A673 (cell line): Measurements from ENCODE around the gene TNFRSF4. TPM values are rescaled to one million over a fixed set of nuclear protein-coding genes. Genes with fewer than 3 reads are reported as not detected.
A peak's percentile ranks its signal among the peaks of the same experiment; 100 is the strongest.

Experiments
- BruUV-seq: library from RNA; stranded (reverse); fragments of 400-500 nt; replicated peaks from 2 replicates; lab custom pipeline; 2021; lab: Mats Ljungman, UMichigan
- CTCF ChIA-PET: fragments of 300-600 bp; sonication (Branson Sonifier 250); formaldehyde crosslinking; loops from one replicate; lab custom pipeline; 2022; ENCODE audit warnings: antibody characterized with exemption; lab: Charles Lee
- POLR2A ChIA-PET: fragments of 300-600 bp; sonication (Branson Sonifier 250); formaldehyde crosslinking; loops from one replicate; lab custom pipeline; 2022; ENCODE audit warnings: antibody characterized with exemption; ENCODE audit not compliant: low non-redundant PET; lab: Charles Lee
- DNase-seq: peaks from one replicate; pipeline ENCODE4 v3.0.0-alpha.2; 2015; ENCODE audit warnings: low spot score
- H3K27ac ChIP-seq: fragments of 200-600 bp; sonication (generic); 2 replicates; pipeline ENCODE4 v1.5.1; 2016; ENCODE audit warnings: mixed run types, low read depth, mild to moderate bottlenecking, mixed read lengths, antibody characterized with exemption, low read length; ENCODE audit not compliant: poor library complexity, severe bottlenecking
- H3K27me3 ChIP-seq: fragments of 200-600 bp; sonication (generic); replicated peaks from 2 replicates; pipeline ENCODE4 v1.6.1; 2017; ENCODE audit warnings: mixed run types, low read depth, mild to moderate bottlenecking, mixed read lengths, antibody characterized with exemption, low read length; ENCODE audit not compliant: insufficient read depth, poor library complexity
- H3K36me3 ChIP-seq: fragments of 200-600 bp; sonication (generic); 2 replicates; pipeline ENCODE4 v1.6.1; 2016; ENCODE audit warnings: mixed run types, mild to moderate bottlenecking, mixed read lengths, antibody characterized with exemption, low read length; ENCODE audit not compliant: insufficient read depth, poor library complexity, severe bottlenecking
- H3K4me1 ChIP-seq: fragments of 200-600 bp; sonication (generic); 2 replicates; pipeline ENCODE4 v1.6.1; 2017; ENCODE audit warnings: mixed run types, mild to moderate bottlenecking, mixed read lengths, antibody characterized with exemption, low read length; ENCODE audit not compliant: insufficient read depth, poor library complexity, severe bottlenecking
- H3K4me3 ChIP-seq: fragments of 200-600 bp; sonication (generic); 2 replicates; pipeline ENCODE4 v1.5.1; 2016; ENCODE audit warnings: low read depth, mixed run types, mild to moderate bottlenecking, mixed read lengths, low read length; ENCODE audit not compliant: poor library complexity, severe bottlenecking
- H3K9me3 ChIP-seq: fragments of 200-600 bp; sonication (generic); 2 replicates; pipeline ENCODE4 v1.6.1; 2016; ENCODE audit warnings: mixed run types, low read depth, mild to moderate bottlenecking, mixed read lengths, antibody characterized with exemption, low read length; ENCODE audit not compliant: poor library complexity, severe bottlenecking
- EZH2 ChIP-seq: fragments of 200-600 bp; sonication (generic); IDR thresholded peaks from 2 replicates; pipeline ENCODE4 v1.6.1; 2017; ENCODE audit warnings: borderline replicate concordance, low read depth, mild to moderate bottlenecking, mixed read lengths, antibody characterized with exemption, low read length; ENCODE audit not compliant: poor library complexity, severe bottlenecking
- intact Hi-C: fragments of 100-400 bp; cut with micrococcal nuclease; formaldehyde crosslinking; loops from one replicate; pipeline ENCODE4 v1.10.0; 2022; ENCODE audit not compliant: unreplicated experiment
- total RNA-seq: library from RNA; stranded (reverse); gene quantifications from 2 replicates; pipeline ENCODE4 v1.2.3, GENCODE V29; 2021
- TF ChIP-seq, protein P1 (sequence below): fragments of 300-800, 200-600 bp; sonication (generic); conservative IDR thresholded peaks from 2 replicates; pipeline ENCODE4 v1.5.1; 2017; ENCODE audit warnings: low read depth, mild to moderate bottlenecking, antibody characterized with exemption, low read length, moderate library complexity, mixed read lengths

Gene TNFRSF4
- total RNA-seq, 1 experiment from 2014 or later = 0.80 TPM

- DNase-seq = no peak
- H3K27me3 ChIP-seq = no peaks in the 10 kb centered on the region
- H3K4me3 ChIP-seq = peak within 1 kb of the TSS; percentile 97
- peak within 1 kb of the TSS; percentile 97 for H3K27ac ChIP-seq
- H3K36me3 ChIP-seq = peaks cover 29% of the 10 kb centered on the region
- no TSS peak for BruUV-seq
- ChIA-PET POLR2A (no interaction called here), CTCF (no interaction called here)
- peaks cover 24% of the 10 kb centered on the region for H3K4me1 ChIP-seq
- no peak for TF ChIP-seq EZH2
- TF ChIP-seq, protein P1, sequence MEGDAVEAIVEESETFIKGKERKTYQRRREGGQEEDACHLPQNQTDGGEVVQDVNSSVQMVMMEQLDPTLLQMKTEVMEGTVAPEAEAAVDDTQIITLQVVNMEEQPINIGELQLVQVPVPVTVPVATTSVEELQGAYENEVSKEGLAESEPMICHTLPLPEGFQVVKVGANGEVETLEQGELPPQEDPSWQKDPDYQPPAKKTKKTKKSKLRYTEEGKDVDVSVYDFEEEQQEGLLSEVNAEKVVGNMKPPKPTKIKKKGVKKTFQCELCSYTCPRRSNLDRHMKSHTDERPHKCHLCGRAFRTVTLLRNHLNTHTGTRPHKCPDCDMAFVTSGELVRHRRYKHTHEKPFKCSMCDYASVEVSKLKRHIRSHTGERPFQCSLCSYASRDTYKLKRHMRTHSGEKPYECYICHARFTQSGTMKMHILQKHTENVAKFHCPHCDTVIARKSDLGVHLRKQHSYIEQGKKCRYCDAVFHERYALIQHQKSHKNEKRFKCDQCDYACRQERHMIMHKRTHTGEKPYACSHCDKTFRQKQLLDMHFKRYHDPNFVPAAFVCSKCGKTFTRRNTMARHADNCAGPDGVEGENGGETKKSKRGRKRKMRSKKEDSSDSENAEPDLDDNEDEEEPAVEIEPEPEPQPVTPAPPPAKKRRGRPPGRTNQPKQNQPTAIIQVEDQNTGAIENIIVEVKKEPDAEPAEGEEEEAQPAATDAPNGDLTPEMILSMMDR = no peak
- no peaks in the 10 kb centered on the region for H3K9me3 ChIP-seq
- intact Hi-C loops = loop anchor here (5.0 kb wide), 1 partner anchor 110 kb away; no protein-coding TSS in a partner anchor
Measured at GRCh38 chr1:1232208-1232795, 18.3 kb upstream of the TNFRSF4 start, which contains the start of gene B3GALT6. B3GALT6 (plus strand) TSS chr1:1232237; CDS start chr1:1232279, 42 bp downstream.

GRCh38 chr1:1231400-1232207 is 17.7 kb upstream of the TNFRSF4 start, which contains the start of gene SDF4:
SDF4 (minus strand) TSS chr1:1232001; CDS start chr1:1228772, 3,229 bp downstream.
- H3K4me1 ChIP-seq = peaks cover 24% of the 10 kb centered on the region
- intact Hi-C loops = loop anchor here (5.0 kb wide), 1 partner anchor 109 kb away; no protein-coding TSS in a partner anchor
- H3K27me3 ChIP-seq = no peaks in the 10 kb centered on the region
- H3K9me3 ChIP-seq = no peaks in the 10 kb centered on the region
- H3K4me3 ChIP-seq = peak within 1 kb of the TSS; percentile 97
- peak; percentile 99 for DNase-seq
- no peak for TF ChIP-seq EZH2
- TF ChIP-seq, protein P1 = no peak
- H3K36me3 ChIP-seq = peaks cover 34% of the 10 kb centered on the region
- POLR2A ChIA-PET = interaction anchor here (1.0 kb wide), 1 partner anchor 24 kb away, joined by 4 read pairs; no protein-coding TSS in a partner anchor
- no TSS peak for BruUV-seq
- CTCF ChIA-PET = interaction anchor here (1.3 kb wide), 1 partner anchor 109 kb away, joined by 7 read pairs; no protein-coding TSS in a partner anchor
- peak within 1 kb of the TSS; percentile 97 for H3K27ac ChIP-seq

DNA sequence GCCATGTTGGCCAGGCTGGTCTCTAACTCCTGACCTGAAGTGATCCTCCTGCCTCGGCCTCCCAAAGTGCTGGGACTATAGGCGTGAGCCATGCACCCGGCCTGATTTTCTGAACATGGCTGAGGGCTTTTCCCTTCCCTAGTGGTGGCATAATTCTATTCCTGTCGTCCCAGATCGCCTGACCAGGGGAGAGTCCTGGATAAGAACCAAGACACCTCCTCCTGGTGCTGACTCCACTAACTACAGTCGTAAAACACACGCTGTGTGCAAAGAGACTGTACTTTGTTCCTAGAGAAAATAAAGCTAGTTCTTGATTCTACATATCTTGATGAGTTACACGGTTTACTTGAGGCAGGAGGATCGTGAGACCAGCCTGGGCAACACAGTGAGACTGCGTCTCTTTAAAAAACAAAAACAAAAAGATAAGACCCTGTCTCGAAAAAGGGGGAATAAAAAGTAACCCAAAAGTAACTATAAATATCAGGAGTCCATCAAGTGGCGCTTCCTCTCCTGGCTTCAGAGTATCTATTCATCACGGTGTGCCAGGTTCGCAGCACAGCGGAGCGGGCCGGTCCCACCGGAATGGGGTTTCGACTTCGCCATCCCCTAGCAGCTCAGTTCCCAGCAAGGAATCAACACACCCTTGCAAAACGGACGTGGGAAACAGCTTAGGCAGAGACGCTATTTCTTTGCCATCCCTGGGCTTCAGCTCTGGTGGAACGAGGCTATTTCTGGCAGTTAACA is 16.9 kb upstream of the TNFRSF4 start:
- CTCF ChIA-PET = interaction anchor here (1.3 kb wide), 1 partner anchor 108 kb away, joined by 7 read pairs; no protein-coding TSS in a partner anchor
- H3K27ac ChIP-seq = peak overlapping the region; percentile 97
- TSS peak; percentile 89 for BruUV-seq
- H3K36me3 ChIP-seq = peaks cover 35% of the 10 kb centered on the region
- H3K27me3 ChIP-seq = no peaks in the 10 kb centered on the region
- peak overlapping the region; percentile 97 for H3K4me3 ChIP-seq
- POLR2A ChIA-PET = interaction anchor here (1.0 kb wide), 1 partner anchor 23 kb away, joined by 4 read pairs; no protein-coding TSS in a partner anchor
- DNase-seq = peak; percentile 64
- intact Hi-C loops = loop anchor here (5.0 kb wide), 1 partner anchor 109 kb away; no protein-coding TSS in a partner anchor
- TF ChIP-seq, protein P1 = 0 out of 2 replicates have a peak, but pooled peaks have one; percentile 14
- no peak for TF ChIP-seq EZH2
- H3K4me1 ChIP-seq = peaks cover 24% of the 10 kb centered on the region
- H3K9me3 ChIP-seq = no peaks in the 10 kb centered on the region
